Stimulated activated CD4-positive, alpha-beta T cell treated with anti-CD3 and anti-CD28 coated beads, Interleukin-12 subunit alpha, Interleukin-12 subunit beta, amount 100 ng/mL, for 48 hours (primary cell): ENCODE results near the gene RPTOR.

Source experiments
- DNase-seq, 3 donors: peaks; one replicate each; pipeline ENCODE4 v3.0.0-alpha.2; 2020; ENCODE audit warnings: low read depth in 2 of 3, low spot score in 1 of 3

RPTOR gene

GRCh38 chr17:81002409-81003361 lies 458.0 kb downstream of the RPTOR start:
- DNase-seq, result no peak

- no peak for DNase-seq
Observed at GRCh38 chr17:81003711-81004475, 459.3 kb downstream of the RPTOR start.

GRCh38 chr17:81006891-81007290 lies 462.3 kb downstream of the RPTOR start:
- DNase-seq, result no peak

DNA sequence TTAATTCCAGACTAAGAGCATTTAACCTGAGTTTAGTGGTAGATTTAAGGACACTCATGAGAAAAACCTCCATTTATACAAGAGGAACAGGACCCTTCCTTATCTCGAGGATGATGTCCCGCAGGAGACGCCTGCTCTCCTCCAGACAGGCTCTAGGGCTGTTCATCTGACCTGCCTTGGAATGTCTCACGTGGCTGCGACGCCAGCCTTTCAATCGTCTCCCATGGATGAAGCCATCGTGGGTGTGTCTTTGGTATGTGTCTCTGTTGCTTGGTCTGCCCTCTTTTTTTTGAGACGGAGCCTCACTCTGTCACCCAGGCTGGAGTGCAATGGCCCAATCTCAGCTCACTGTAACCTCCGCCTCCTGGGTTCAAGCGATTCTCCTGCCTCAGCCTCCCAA lies 463.5 kb downstream of the RPTOR start:
- no peak for DNase-seq

DNA sequence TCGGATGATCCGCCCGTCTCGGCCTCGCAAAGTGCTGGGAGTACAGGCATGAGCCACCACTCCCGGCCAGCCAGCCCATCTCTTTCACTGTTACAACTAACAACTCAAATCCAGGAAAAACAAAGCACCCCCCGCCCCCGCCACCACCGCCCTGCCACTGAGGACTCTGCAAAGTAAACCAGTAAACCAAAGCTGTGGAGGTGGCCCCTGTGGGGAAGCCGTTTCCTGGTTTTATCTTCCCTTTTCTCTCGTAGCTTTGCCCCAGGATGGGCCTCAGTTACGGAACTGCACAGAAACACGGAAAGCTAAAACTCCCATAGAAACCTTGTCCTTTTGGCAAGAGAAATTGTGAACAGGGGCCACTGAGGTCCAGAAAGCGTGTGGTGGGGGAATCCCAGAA lies 464.5 kb downstream of the RPTOR start:
- DNase-seq, result no peak

DNA sequence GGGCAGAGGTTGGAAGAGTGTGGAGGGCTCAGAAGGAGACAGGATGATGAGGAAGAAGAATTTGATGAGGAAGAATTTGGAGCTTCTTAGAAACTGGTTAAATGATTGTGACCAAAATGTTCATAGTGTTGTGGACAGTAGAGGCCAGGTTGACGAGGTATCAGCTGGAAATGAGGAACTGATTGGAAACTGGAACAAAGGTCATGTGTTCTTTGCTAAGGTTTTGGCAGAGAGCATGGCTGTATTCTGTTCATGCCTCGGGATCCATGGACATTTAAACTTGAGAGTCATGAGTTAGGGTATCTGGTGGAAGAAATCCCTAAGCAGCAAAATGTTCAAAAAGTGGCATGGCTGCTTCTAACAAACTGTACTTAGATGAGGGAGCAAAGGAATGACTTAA lies 466.3 kb downstream of the RPTOR start:
- no peak for DNase-seq

DNA sequence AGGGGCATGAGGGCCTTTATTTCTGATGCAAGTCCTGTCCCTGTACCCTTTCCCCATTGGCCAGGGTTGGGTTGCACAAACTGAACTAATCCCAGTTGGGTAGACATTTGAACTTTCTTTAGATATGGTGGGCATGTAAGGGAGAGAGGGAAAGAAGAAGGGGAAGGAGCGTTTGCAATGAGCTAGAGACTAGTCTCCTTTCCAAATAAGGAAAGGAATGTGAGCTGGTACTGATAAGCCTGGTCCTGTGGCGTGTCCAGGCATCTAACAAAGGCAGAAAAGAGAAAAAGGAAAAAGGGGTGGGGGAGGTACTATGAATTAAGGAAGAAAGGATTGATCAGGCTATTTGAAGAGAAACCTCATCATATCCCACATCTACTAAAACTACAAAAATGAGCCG lies 467.3 kb downstream of the RPTOR start:
- no peak for DNase-seq

DNA sequence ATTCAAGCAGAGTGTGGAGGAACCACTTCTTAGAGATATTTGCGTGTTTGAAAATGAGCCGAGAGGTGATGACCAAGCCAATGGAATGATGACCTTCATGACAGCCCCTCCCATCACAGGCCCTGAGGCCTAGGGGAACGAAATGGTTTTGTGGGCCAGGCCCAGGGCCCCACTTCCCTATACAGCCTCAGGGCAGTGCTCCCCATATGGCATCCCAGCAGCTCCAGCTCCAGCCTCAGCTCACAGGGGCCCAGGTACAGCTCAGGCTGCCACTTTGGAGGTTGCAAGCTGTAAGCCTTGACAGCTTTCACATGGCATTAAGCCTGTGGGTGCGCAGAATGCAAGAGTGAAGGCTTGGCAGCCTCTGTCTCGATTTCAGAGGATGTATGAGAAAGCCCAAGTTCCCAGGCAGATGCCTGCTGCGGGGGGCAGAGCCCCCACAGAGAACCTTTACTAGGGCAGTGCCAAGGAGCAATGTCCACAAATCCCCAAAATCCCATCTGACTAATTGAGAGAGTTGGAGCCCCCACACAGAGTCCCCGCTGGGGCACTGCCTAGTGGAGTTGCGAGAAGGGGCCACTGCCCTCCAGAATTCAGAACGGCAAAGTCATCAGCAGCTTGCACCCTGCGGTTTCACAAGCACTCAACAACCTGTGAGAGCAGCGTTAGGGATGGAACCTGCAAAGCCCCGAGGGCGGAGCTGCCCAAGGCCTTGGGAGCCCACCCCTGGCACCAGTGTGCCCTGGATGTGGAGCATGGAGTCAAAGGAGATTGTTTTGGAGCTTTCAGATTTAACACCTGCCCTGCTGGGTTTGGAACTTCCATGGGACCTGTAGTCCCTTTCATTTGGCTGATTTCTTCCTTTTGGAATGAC lies 468.2 kb downstream of the RPTOR start:
- DNase-seq, result no peak

DNA sequence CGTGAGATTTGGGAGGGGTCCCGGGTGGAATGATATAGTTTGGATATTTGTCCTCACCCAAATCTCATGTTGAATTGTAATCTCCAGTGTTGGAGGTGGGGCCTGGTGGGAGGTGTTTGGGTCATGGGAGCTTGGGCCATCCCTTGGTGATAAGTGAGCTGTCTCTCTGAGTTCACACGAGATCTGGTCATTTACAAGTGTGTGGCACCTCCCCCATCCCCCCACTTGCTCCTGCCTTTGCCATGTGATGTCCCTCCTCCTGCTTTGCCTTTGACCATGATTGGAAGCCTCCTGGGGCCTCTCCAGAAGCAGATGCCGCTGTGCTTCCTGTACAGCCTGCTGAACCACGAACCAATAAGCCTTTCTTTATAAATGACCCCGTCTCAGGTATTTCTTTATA lies 469.0 kb downstream of the RPTOR start:
- no peak for DNase-seq

- DNase-seq, result no peak
Observed at GRCh38 chr17:81015136-81015535, 470.5 kb downstream of the RPTOR start.
